ENCODE measurements around the gene TAAR6. TPM values are rescaled to one million over a fixed set of nuclear protein-coding genes. Genes with fewer than 3 reads are reported as not detected.

The TAAR6 gene
- total and polyA plus RNA-seq, 10 of the 15 experiments (the other 5 are each of a cell fraction or from before 2014, with no cell fraction given): not detected

DNA sequence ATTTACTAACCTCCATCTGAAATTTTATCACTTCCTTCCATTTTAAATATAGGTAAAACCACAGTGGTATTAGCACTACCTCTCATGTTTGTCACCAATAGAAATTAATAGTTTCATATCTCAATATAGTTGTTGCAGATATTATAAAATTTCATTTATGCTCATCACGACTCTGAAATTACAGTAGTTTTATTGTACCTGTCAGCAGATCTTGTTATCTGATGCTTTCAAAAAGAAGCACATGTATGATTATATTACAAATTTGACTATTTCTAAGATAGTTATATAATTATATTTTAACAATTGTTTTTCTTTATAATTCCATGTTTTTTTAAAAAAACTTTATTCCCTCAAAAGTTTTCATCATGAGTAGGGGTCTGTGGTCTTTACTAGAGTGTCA is 14.6 kb downstream of the TAAR6 start:
- intact Hi-C loops (cut with micrococcal nuclease; ENCODE audit: unreplicated experiment): no loop called here
- Histone ChIP-seq H3K9me3 (replicated peaks; ENCODE audit: control insufficient read depth, insufficient read depth, low read length) (no peaks in the 10 kb centered on the region), H3K9ac (ENCODE audit: control insufficient read depth, insufficient read depth, low read length) (no peak overlapping the region), H3K36me3 (ENCODE audit: control insufficient read depth in 2 of 2, insufficient read depth in 2 of 2, low read length in 1 of 2) (no peaks in the 10 kb centered on the region), H3K79me2 (ENCODE audit: control insufficient read depth, insufficient read depth, low read length) (no peaks in the 10 kb centered on the region), H3K4me3 (no peak overlapping the region), H3K4me1 (ENCODE audit: control insufficient read depth, insufficient read depth, low read length) (no peaks in the 10 kb centered on the region), H3K27ac (ENCODE audit: control insufficient read depth, insufficient read depth) (no peak overlapping the region), H3K27me3 (replicated peaks in 1 of 2; ENCODE audit: control insufficient read depth in 2 of 2, insufficient read depth in 2 of 2, low read length in 1 of 2) (no peaks in the 10 kb centered on the region), H3K4me2 (ENCODE audit: control insufficient read depth, insufficient read depth) (no peak overlapping the region), H2AFZ (ENCODE audit: control insufficient read depth, low read depth, low read length) (no peak overlapping the region), H4K20me1 (ENCODE audit: control insufficient read depth, insufficient read depth) (no peaks in the 10 kb centered on the region)
- no peak for TF ChIP-seq ZNF384 (IDR thresholded peaks at IDR 0.05; ENCODE audit: borderline replicate concordance, low read depth, low read length)
- no peak for TF ChIP-seq ESRRA (IDR thresholded peaks at IDR 0.05; ENCODE audit: low read length)
- TF ChIP-seq SREBF1 (IDR thresholded peaks at IDR 0.05; ENCODE audit: low read length): no peak
- TF ChIP-seq, protein P1, sequence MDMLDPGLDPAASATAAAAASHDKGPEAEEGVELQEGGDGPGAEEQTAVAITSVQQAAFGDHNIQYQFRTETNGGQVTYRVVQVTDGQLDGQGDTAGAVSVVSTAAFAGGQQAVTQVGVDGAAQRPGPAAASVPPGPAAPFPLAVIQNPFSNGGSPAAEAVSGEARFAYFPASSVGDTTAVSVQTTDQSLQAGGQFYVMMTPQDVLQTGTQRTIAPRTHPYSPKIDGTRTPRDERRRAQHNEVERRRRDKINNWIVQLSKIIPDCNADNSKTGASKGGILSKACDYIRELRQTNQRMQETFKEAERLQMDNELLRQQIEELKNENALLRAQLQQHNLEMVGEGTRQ (IDR thresholded peaks at IDR 0.05; ENCODE audit: borderline replicate concordance, low read depth, low read length): no peak
- no peak for TF ChIP-seq TBL1XR1 (IDR thresholded peaks at IDR 0.05; ENCODE audit: low read depth, low read length)
- no peak for TF ChIP-seq IKZF1 (conservative IDR thresholded peaks at IDR 0.05)
- TF ChIP-seq, protein P2, sequence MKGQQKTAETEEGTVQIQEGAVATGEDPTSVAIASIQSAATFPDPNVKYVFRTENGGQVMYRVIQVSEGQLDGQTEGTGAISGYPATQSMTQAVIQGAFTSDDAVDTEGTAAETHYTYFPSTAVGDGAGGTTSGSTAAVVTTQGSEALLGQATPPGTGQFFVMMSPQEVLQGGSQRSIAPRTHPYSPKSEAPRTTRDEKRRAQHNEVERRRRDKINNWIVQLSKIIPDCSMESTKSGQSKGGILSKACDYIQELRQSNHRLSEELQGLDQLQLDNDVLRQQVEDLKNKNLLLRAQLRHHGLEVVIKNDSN (IDR thresholded peaks at IDR 0.05; ENCODE audit: borderline replicate concordance, extremely low read length, insufficient read depth, low read depth, low read length): no peak
- no peak for TF ChIP-seq SIX5 (IDR thresholded peaks at IDR 0.05; ENCODE audit: low read depth, low read length, severe bottlenecking)
- ATAC-seq (no peak), DNase-seq (ENCODE audit: low read depth, low spot score) (no peak), FAIRE-seq (no peak)
- POLR2A ChIA-PET: no interaction called here
- SMC1A ChIA-PET (ENCODE audit: uncharacterized antibody, unreplicated experiment): no interaction called here
- CTCF ChIA-PET: no interaction called here
- RAD21 ChIA-PET (ENCODE audit: unreplicated experiment): no interaction called here
- in situ Hi-C loops (cut with MboI): no loop called here
- no TSS peak for BruUV-seq (replicated peaks)
- WGBS (ENCODE audit: insufficient coverage, insufficient replicate concordance, low lambda C conversion rate, missing lambda C conversion rate): 0% methylated on average over 1 of the region's 1 CpG

Data from GM12878 (cell line).